BE2C (cell line): ENCODE data around the gene MED4. TPM values are rescaled to one million over a fixed set of nuclear protein-coding genes. Genes with fewer than 3 reads are reported as not detected.

Source experiments
- DNase-seq: peaks from one replicate; pipeline ENCODE4 v3.0.0-alpha.2; 2020
- H3K27me3 ChIP-seq: fragments of 250-450 bp; sonication (Bioruptor Pico); 2 replicates; pipeline ENCODE4 v1.5.1; 2020; ENCODE audit warnings: mild to moderate bottlenecking
- H3K36me3 ChIP-seq: fragments of 250-450 bp; sonication (Bioruptor Pico); 2 replicates; pipeline ENCODE4 v1.5.1; 2020; ENCODE audit warnings: mild to moderate bottlenecking
- H3K4me1 ChIP-seq: fragments of 250-450 bp; sonication (Bioruptor Pico); 2 replicates; pipeline ENCODE4 v1.5.1; 2020
- H3K4me3 ChIP-seq: 2 replicates; pipeline ENCODE4 v1.5.1; 2011; ENCODE audit warnings: low read depth, low read length
- H3K9me3 ChIP-seq: fragments of 250-450 bp; sonication (Bioruptor Pico); 2 replicates; pipeline ENCODE4 v1.5.1; 2020
- polyA plus RNA-seq: library from polyadenylated mRNA; unstranded; fragments of >200 nt; gene quantifications from one replicate; pipeline ENCODE4 v1.2.1, GENCODE V29; 2012; ENCODE audit warnings: low read depth, missing spikeins; ENCODE audit not compliant: insufficient read length, insufficient read depth
- TF ChIP-seq, protein P1 (sequence below): IDR thresholded peaks from 2 replicates; pipeline ENCODE4 v1.5.1; 2012; ENCODE audit warnings: mild to moderate bottlenecking, low read depth, low read length

The MED4 gene
- 70.4 TPM for polyA plus RNA-seq

- 0 out of 2 replicates have a peak, but pooled peaks cover under 1% of the 10 kb centered on the region for H3K36me3 ChIP-seq
- TF ChIP-seq, protein P1, sequence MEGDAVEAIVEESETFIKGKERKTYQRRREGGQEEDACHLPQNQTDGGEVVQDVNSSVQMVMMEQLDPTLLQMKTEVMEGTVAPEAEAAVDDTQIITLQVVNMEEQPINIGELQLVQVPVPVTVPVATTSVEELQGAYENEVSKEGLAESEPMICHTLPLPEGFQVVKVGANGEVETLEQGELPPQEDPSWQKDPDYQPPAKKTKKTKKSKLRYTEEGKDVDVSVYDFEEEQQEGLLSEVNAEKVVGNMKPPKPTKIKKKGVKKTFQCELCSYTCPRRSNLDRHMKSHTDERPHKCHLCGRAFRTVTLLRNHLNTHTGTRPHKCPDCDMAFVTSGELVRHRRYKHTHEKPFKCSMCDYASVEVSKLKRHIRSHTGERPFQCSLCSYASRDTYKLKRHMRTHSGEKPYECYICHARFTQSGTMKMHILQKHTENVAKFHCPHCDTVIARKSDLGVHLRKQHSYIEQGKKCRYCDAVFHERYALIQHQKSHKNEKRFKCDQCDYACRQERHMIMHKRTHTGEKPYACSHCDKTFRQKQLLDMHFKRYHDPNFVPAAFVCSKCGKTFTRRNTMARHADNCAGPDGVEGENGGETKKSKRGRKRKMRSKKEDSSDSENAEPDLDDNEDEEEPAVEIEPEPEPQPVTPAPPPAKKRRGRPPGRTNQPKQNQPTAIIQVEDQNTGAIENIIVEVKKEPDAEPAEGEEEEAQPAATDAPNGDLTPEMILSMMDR: peak; percentile 98
- H3K4me1 ChIP-seq: no peaks in the 10 kb centered on the region
- peak within 1 kb of the TSS; percentile 94 for H3K4me3 ChIP-seq
- DNase-seq: peak; percentile 97
- no peaks in the 10 kb centered on the region for H3K9me3 ChIP-seq
- no peaks in the 10 kb centered on the region for H3K27me3 ChIP-seq
Observed at GRCh38 chr13:48094781-48095502, at the start of gene MED4. MED4 (minus strand) TSS chr13:48095104; CDS start chr13:48095078, 26 bp downstream.

DNA sequence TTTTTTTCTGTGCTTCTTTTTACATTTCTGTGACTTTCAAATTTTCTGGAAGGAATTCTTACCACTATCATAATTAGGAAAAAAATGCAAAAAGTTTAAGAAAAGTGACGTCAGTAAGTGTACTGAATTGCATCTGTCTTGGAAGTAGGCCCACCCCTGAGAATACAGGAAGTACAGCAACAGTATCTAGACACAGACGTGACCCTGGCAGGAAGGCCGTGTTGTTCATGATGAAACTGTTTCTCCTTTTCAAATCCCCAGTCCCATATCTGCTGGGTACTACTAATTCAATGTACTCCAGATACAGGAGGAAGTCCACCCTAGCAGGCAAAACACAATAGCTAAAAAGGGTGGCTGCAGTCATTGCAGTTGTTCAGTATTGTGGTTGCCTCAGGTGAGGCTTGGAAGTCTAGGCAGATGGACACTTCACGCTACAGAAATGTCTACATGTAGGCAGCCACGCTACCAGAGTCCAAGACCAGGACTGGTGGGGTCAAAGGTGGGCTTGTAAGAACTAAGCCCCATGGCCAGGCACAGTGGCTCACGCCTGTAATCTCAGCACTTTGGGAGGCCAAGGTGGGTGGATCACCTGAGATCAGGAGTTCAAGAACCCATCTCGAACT is 49.6 kb upstream of the MED4 start:
- H3K27me3 ChIP-seq: no peaks in the 10 kb centered on the region
- H3K4me1 ChIP-seq: no peaks in the 10 kb centered on the region
- no peak for DNase-seq
- TF ChIP-seq, protein P1: no peak
- no peaks in the 10 kb centered on the region for H3K9me3 ChIP-seq
- no peaks in the 10 kb centered on the region for H3K36me3 ChIP-seq
- no peak overlapping the region for H3K4me3 ChIP-seq

DNA sequence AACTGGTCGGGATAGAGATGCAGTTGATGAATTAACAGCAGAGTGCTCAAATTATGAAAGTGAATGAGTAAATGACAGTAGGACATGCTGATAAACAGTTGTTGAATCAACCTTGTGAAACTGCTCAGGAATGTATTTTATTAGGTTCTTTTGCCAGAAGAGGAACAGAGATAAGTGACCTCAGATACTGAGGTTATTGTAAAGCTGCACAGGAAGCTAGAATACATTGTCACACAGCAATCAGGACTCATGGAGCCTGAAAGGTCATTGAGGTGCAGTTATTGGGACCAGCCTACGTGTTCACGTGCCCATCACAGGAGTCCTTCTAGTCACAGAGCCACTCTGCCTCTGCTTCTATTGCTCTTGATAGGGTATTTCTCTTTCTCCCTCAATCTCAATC is 47.5 kb upstream of the MED4 start:
- Histone ChIP-seq H3K9me3 (no peaks in the 10 kb centered on the region), H3K36me3 (no peaks in the 10 kb centered on the region), H3K4me1 (no peaks in the 10 kb centered on the region), H3K27me3 (no peaks in the 10 kb centered on the region), H3K4me3 (no peak overlapping the region)
- TF ChIP-seq, protein P1: no peak
- no peak for DNase-seq

- TF ChIP-seq, protein P1: no peak
- no peaks in the 10 kb centered on the region for H3K4me1 ChIP-seq
- no peaks in the 10 kb centered on the region for H3K27me3 ChIP-seq
- no peak overlapping the region for H3K4me3 ChIP-seq
- H3K36me3 ChIP-seq: no peaks in the 10 kb centered on the region
- DNase-seq: no peak
- H3K9me3 ChIP-seq: no peaks in the 10 kb centered on the region
Observed at GRCh38 chr13:48138270-48138669, 43.4 kb upstream of the MED4 start.

GRCh38 chr13:48132961-48133360 is 38.1 kb upstream of the MED4 start:
- Histone ChIP-seq H3K4me1 (no peaks in the 10 kb centered on the region; the same call in 1 of the 2 replicates), H3K9me3 (no peaks in the 10 kb centered on the region), H3K4me3 (no peak overlapping the region), H3K36me3 (no peaks in the 10 kb centered on the region), H3K27me3 (no peaks in the 10 kb centered on the region)
- TF ChIP-seq, protein P1: no peak
- no peak for DNase-seq

DNA sequence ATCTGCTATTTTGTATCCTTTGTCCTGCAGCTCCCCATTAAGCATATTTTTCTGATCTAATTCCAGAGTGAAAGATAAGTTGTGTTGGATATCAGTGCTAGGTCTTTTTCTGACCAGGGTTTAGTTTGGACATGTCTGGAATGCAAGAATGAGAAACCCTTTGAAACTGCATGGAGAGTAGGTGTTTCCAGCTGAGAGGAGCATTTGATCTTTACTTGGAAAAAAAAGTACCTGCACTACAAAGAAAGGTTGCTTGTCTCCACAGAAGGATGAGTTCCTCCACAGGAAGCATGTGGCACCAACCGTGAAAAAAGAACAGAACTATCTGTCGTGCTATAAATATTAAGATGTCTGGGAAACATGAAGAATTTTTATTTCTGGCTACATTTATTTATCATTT is 36.6 kb upstream of the MED4 start:
- DNase-seq: no peak
- Histone ChIP-seq H3K9me3 (no peaks in the 10 kb centered on the region), H3K27me3 (no peaks in the 10 kb centered on the region), H3K36me3 (no peaks in the 10 kb centered on the region), H3K4me1 (peaks cover 13% of the 10 kb centered on the region), H3K4me3 (no peak overlapping the region)
- TF ChIP-seq, protein P1: no peak
